ENCODE results near the gene TOR2A. TPM values are rescaled to one million over a fixed set of nuclear protein-coding genes. Genes with fewer than 3 reads are reported as not detected.

The TOR2A gene
- total RNA-seq (2022; extraction: Qiagen RNA extraction): 12.0 to 18.9 TPM (median 16.7 TPM) in 5 replicates

DNA sequence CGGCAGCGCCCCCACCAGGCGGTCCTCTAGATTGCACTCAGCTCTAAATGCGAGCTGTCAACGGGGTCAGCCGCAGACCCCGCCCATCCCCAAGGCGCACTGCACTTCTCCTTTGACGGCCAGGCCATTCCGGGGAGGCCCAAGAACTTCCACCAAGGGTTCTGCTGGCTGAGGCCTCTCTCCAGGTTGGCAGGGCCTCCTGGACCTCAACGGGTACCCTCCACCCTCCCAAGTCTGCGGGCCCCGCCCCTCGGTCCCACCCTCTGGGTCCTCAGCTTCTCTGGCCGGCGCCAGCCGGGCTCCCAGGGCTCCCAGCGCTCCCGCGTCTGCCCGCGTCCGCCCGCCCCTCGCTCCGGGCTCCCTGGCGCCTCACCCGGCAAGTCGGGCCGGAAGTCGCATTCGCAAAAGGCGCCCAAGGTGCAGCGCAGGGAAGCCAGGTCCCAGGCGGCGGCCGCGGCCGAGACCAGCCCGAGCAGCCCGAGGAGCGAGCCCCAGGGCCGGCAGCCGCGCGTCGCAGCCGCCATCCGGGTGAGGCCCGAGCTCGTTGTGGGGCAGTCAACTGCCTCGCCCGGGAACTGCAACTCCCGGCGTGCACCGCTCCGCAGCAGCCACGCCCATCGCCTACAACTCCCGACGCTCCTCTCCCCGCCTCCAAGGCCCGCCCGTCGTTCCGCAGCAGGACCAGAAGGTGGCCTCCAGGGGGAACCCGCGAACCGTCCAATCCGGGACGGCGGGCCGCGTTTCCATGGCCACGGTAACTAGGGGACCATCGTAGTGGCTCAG lies at the start of gene TOR2A:
Gene TOR2A, minus strand, starts transcription at position 548 of the 783 bp plus-strand sequence. Its CDS starts 24 bp downstream, at position 524.

DNA sequence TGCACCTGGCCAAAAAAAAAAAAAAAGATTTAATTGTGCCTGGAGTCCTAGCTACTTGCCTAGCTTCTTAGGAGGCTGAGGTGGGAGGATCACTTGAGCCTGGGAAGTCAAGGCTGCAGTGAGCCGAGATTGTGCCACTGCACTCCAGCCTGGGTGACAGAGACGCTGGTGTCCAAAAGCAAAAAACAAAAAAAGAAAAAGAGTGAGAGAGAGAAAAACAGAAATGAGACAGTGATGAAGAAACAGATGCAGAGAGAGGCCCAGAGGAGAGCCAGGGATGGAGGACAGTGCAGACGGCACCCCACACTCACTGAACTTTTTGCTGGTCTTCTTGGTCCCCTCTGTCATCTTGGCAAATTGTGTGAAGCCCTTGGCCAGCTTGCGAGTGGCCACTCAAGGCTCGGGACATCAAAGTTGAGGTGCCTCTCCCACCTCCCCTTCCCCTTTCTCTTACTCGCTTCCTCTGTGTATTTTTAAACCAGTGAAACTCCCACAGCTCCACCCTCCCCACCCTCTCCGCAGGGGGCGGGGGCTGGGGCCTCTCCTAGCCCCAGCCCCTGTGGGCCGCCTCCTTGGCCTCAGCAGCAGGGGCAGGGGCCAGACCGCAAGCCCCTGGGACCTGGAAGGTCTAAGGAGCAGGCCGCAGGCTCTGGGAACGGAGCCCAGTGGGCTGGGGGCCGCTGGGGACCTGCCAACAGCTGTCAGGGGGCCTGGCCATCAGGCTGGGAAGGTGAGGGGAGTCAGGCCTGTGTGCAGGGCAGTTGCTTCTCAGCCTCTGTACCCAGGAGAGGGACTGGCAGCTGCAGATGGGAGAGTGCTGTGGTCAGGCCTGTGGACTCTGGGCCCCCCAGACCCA lies 43.4 kb upstream of the TOR2A start, which contains the start of gene SH2D3C:
Gene SH2D3C, minus strand, starts transcription at position 387 of the 856 bp plus-strand sequence. Its CDS starts 39 bp downstream, at position 348.

GRCh38 chr9:127715470-127716337 lies 19.4 kb downstream of the TOR2A start, which contains the start of the genes PTRH1 and TTC16:
Gene PTRH1, minus strand, starts transcription at chr9:127715663. Its CDS starts 24 bp downstream, at chr9:127715639.
Gene TTC16, plus strand, starts transcription at chr9:127716079. Its CDS starts 67 bp downstream, at chr9:127716146.

GRCh38 chr9:127706836-127707241 lies 28.3 kb downstream of the TOR2A start, which contains the start of gene CFAP157:
Gene CFAP157, plus strand, starts transcription at chr9:127706988. Its CDS starts 44 bp downstream, at chr9:127707032.

Other genes with a start within 250 kb of the TOR2A start
- 15.7 to 18.8 TPM (median 17.3 TPM) in 5 replicates for gene STXBP1, start 123.0 kb downstream of the TOR2A start, total RNA-seq (2022; extraction: Qiagen RNA extraction)
- gene CFAP157, start 28.3 kb downstream of the TOR2A start, total RNA-seq (2022; extraction: Qiagen RNA extraction): 0.02 to 0.09 TPM (median 0.06 TPM) in 4 of 5 replicates, not detected in the other
- gene PTRH1, start 19.6 kb downstream of the TOR2A start, total RNA-seq (2022; extraction: Qiagen RNA extraction): 13.9 to 23.8 TPM (median 22.7 TPM) in 5 replicates
- gene TTC16, start 19.2 kb downstream of the TOR2A start, total RNA-seq (2022; extraction: Qiagen RNA extraction): 0.02 to 0.06 TPM (median 0.05 TPM) in 5 replicates
- 0.05 to 0.16 TPM (median 0.08 TPM) in 4 of 5 replicates, not detected in the other for gene SH2D3C, start 43.4 kb upstream of the TOR2A start, total RNA-seq (2022; extraction: Qiagen RNA extraction)
- 41.7 to 49.1 TPM (median 45.3 TPM) in 5 replicates for gene CDK9, start 50.7 kb upstream of the TOR2A start, total RNA-seq (2022; extraction: Qiagen RNA extraction)
- gene FPGS, start 67.6 kb upstream of the TOR2A start, total RNA-seq (2022; extraction: Qiagen RNA extraction): 46.4 to 54.0 TPM (median 47.7 TPM) in 5 replicates
- gene ENG, start 119.4 kb upstream of the TOR2A start, total RNA-seq (2022; extraction: Qiagen RNA extraction): 0.10 to 0.15 TPM (median 0.13 TPM) in 5 replicates
- gene AK1, start 142.4 kb upstream of the TOR2A start, total RNA-seq (2022; extraction: Qiagen RNA extraction): 40.5 to 83.7 TPM (median 75.3 TPM) in 5 replicates
- 18.7 to 22.7 TPM (median 22.1 TPM) in 5 replicates for gene ST6GALNAC6, start 164.3 kb upstream of the TOR2A start, total RNA-seq (2022; extraction: Qiagen RNA extraction)
- gene ST6GALNAC4, start 181.7 kb upstream of the TOR2A start, total RNA-seq (2022; extraction: Qiagen RNA extraction): 14.2 to 16.2 TPM (median 15.7 TPM) in 5 replicates
- gene PIP5KL1, start 195.5 kb upstream of the TOR2A start, total RNA-seq (2022; extraction: Qiagen RNA extraction): 1.1 to 2.4 TPM (median 1.8 TPM) in 5 replicates
- gene DPM2, start 202.6 kb upstream of the TOR2A start, total RNA-seq (2022; extraction: Qiagen RNA extraction): 32.7 to 43.3 TPM (median 42.9 TPM) in 5 replicates
- 36.3 to 51.9 TPM (median 38.3 TPM) in 5 replicates for gene EEIG1, start 245.7 kb upstream of the TOR2A start, total RNA-seq (2022; extraction: Qiagen RNA extraction)